ENCODE data around the gene CAMTA1.

The CAMTA1 gene

DNA sequence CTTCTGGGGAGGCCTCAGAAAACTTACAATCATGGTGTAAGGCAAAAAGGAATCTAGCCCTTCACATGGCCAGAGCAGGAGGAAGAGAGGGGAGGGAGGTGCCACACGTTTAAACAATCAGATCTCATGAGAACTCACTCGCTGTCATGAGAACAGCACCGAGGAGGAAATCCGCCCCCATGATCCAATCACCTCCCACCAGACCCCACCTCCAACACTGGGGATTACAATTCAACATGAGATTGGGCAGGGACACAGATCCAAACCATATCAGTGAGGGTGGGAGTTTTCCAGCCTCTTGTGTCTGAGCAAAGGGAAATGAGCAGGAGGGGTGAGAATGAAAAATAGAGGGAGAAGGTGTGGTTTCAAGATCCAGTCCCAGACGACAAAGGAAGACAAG lies 503.7 kb downstream of the CAMTA1 start:
- Histone ChIP-seq H3K36me3 (ENCODE audit: control insufficient read depth in 2 of 2, insufficient read depth in 1 of 2, low read length in 2 of 2) (no peaks in the 10 kb centered on the region), H3K4me3 (ENCODE audit: low read depth, low read length) (no peak overlapping the region), H3K27ac (ENCODE audit: extremely low read depth, low read depth, low read length) (no peak overlapping the region), H3K9me3 (ENCODE audit: control insufficient read depth, insufficient read depth, low read depth, low read length) (no peaks in the 10 kb centered on the region), H3K4me1 (ENCODE audit: control insufficient read depth, insufficient read depth, low read length) (no peaks in the 10 kb centered on the region)
- ChIA-PET POLR2A (no interaction called here), CTCF (no interaction called here)
- TF ChIP-seq ZNF184 (tag by site-specific recombination; IDR thresholded peaks at IDR 0.05) (no peak), ZBTB20 (tag by site-specific recombination; IDR thresholded peaks at IDR 0.05) (no peak), EGR2 (tag by site-specific recombination; IDR thresholded peaks at IDR 0.05; ENCODE audit: low read depth) (peak; percentile 84), ZFHX2 (tag by site-specific recombination; conservative IDR thresholded peaks at IDR 0.05) (peak; percentile 67)

DNA sequence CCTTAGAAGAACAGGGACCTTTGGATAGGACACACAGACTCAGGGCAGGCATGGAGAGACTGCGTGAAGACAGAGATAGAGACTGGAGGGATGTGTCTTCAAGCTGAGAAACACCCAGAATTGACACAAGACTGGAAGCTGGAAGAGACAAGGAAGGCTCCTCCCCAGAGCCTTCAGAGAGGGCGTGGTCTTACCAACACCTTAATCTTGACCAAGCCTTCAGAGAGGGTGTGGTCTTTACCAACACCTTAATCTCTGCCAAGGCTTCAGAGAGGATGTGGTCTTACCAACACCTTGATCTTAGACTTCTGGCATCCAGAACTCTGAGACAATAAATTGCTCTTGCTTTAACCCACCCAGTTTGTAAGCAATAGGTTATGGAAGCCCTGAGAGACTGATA lies 504.4 kb downstream of the CAMTA1 start:
- POLR2A ChIA-PET, result no interaction called here
- H3K36me3 ChIP-seq (ENCODE audit: control insufficient read depth in 2 of 2, insufficient read depth in 1 of 2, low read length in 2 of 2), result no peaks in the 10 kb centered on the region
- H3K27ac ChIP-seq (ENCODE audit: extremely low read depth, low read depth, low read length), result no peak overlapping the region
- CTCF ChIA-PET, result no interaction called here
- peak; percentile 48; the same call in 1 of the 2 replicates for TF ChIP-seq KLF1 (tag by site-specific recombination; IDR thresholded peaks at IDR 0.05)
- TF ChIP-seq ZNF138 (tag by site-specific recombination; IDR thresholded peaks at IDR 0.05; ENCODE audit: borderline replicate concordance), result no peak
- no peak for TF ChIP-seq ZNF768 (tag by site-specific recombination; IDR thresholded peaks at IDR 0.05)
- no peak for TF ChIP-seq ZNF37A (tag by site-specific recombination; IDR thresholded peaks at IDR 0.05)
- TF ChIP-seq MZF1 (tag by site-specific recombination; IDR thresholded peaks at IDR 0.05; ENCODE audit: borderline replicate concordance), result no peak
- TF ChIP-seq, protein P1, sequence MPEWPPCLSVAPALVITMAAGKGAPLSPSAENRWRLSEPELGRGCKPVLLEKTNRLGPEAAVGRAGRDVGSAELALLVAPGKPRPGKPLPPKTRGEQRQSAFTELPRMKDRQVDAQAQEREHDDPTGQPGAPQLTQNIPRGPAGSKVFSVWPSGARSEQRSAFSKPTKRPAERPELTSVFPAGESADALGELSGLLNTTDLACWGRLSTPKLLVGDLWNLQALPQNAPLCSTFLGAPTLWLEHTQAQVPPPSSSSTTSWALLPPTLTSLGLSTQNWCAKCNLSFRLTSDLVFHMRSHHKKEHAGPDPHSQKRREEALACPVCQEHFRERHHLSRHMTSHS (tag by site-specific recombination; IDR thresholded peaks at IDR 0.05), result no peak
- no peak overlapping the region for H3K4me3 ChIP-seq (ENCODE audit: low read depth, low read length)
- H3K4me1 ChIP-seq (ENCODE audit: control insufficient read depth, insufficient read depth, low read length), result no peaks in the 10 kb centered on the region
- no peaks in the 10 kb centered on the region for H3K9me3 ChIP-seq (ENCODE audit: control insufficient read depth, insufficient read depth, low read depth, low read length)

DNA sequence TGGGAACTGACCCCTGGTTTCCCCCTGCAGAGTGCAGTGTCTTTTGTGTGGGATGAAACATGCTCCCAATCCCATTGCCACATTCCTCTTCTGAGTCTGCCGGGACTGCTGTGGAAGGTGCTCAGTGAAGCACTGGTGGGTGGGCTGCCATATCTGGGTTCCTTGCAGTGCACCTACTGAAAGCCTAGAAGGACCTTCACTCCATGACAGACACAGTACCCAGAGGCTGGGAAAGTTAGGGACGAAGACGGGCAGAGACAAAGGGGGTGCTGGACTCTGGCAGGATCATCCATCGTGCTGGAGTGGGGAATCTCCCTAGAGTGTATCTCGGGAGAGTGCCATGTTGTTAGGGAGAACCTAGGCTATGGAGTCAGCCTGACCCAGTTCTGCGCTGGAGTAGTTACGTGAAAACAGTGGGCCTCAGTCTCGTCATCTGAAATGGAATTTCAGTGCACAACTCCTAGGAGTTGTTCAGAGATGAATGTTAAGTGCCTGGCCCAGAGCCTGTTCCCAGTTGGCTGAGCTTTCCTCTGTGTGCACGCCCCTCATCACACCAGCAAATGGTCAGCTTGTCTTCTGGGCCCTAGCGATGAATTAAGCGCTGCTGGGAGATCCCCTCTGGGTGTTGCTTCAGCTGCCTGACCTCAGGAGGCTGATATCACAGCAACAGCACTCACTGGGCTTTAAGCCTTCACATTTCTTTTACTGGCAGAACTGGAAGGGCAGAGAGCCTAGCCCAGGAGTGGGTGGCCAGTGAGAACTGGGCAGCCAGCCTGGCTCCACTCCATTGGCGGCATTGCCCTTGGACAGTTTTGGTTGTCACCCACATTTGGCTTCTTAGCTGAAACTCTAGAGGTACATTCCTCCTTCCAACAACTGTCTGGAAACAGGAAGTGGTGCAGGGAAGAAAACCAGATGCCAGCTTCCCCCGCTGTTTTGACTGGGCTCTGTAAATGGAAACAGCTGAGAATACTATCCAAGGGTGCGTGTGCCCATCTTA lies 506.0 kb downstream of the CAMTA1 start:
- ChIA-PET CTCF (interaction anchor here (0.6 to 0.7 kb wide), 2 partner anchors 10 to 12 kb away, joined by 3 to 5 read pairs; no protein-coding TSS in a partner anchor), POLR2A (interaction anchor here (0.6 kb wide), 1 partner anchor 10 kb away, joined by 4 read pairs; no protein-coding TSS in a partner anchor)
- H3K36me3 ChIP-seq (ENCODE audit: control insufficient read depth in 2 of 2, insufficient read depth in 1 of 2, low read length in 2 of 2), result no peaks in the 10 kb centered on the region
- no peaks in the 10 kb centered on the region for H3K4me1 ChIP-seq (ENCODE audit: control insufficient read depth, insufficient read depth, low read length)
- TF ChIP-seq ZNF600 (tag by site-specific recombination; IDR thresholded peaks at IDR 0.05) (no peak), ZNF223 (tag by site-specific recombination; IDR thresholded peaks at IDR 0.05) (no peak), BCL11B (tag by site-specific recombination; IDR thresholded peaks at IDR 0.05; ENCODE audit: low read depth) (no peak), ZNF266 (tag by site-specific recombination; IDR thresholded peaks at IDR 0.05; ENCODE audit: low read depth) (no peak), ZFP69B (tag by site-specific recombination; IDR thresholded peaks at IDR 0.05) (no peak), KLF9 (tag by site-specific recombination; IDR thresholded peaks at IDR 0.05; ENCODE audit: low read depth) (no peak)
- H3K9me3 ChIP-seq (ENCODE audit: control insufficient read depth, insufficient read depth, low read depth, low read length), result no peaks in the 10 kb centered on the region
- H3K27ac ChIP-seq (ENCODE audit: extremely low read depth, low read depth, low read length), result no peak overlapping the region
- H3K4me3 ChIP-seq (ENCODE audit: low read depth, low read length), result no peak overlapping the region

DNA sequence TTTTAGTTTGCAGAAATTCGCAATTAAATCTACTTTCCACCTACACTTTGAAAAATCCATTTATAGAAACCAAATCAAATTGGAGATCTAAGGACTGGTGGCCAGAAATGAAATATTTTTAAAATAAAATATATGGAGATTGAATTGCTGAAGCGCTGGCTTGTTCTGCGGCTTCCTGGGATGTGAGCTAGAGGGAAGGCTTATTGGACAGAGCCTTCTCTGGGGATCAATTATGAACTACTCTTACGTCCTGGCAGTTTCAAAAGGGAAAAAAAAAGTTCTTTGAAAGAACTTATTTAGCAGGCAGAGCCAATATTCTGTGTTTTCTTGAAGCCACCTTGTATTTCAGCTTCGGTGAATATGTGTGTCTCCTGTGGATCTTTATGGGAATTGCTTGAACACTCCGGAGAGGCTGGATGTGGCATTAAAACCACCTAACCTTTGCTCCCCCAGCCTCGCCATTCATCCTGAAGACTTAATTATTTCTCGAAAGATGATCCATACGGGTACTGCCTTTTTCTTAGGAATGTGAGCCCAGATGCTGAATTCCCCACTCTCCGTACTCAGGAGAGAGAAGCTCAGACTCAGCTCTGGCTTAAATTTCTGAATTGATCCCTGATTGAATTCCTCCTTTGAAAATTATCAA lies 506.9 kb downstream of the CAMTA1 start:
- Histone ChIP-seq H3K4me1 (ENCODE audit: control insufficient read depth, insufficient read depth, low read length) (no peaks in the 10 kb centered on the region), H3K36me3 (ENCODE audit: control insufficient read depth in 2 of 2, insufficient read depth in 1 of 2, low read length in 2 of 2) (no peaks in the 10 kb centered on the region), H3K27ac (ENCODE audit: extremely low read depth, low read depth, low read length) (no peak overlapping the region), H3K9me3 (ENCODE audit: control insufficient read depth, insufficient read depth, low read depth, low read length) (no peaks in the 10 kb centered on the region), H3K4me3 (ENCODE audit: low read depth, low read length) (no peak overlapping the region)
- POLR2A ChIA-PET, result no interaction called here
- TF ChIP-seq ZNF521 (tag by site-specific recombination; IDR thresholded peaks at IDR 0.05), result no peak
- TF ChIP-seq ZNF155 (tag by site-specific recombination; IDR thresholded peaks at IDR 0.05), result no peak
- CTCF ChIA-PET, result interaction anchor here (0.7 kb wide), 1 partner anchor 11 kb away, joined by 5 read pairs; no protein-coding TSS in a partner anchor

Data from HEK293 (cell line).